Activated T-cell treated with anti-CD3 and anti-CD28 coated beads, Interleukin-2, amount 50 U/mL, for 24 hours (primary cell): ENCODE measurements around the gene CPVL.
A peak's percentile ranks its signal among the peaks of the same experiment; 100 is the strongest.

Experiments used
- DNase-seq: peaks from one replicate; pipeline ENCODE4 v3.0.0-alpha.2; 2020
- H3K27ac Mint-ChIP-seq: 2 replicates; pipeline ENCODE4 v1.8.0; 2020; ENCODE audit warnings: mild to moderate bottlenecking, mixed read lengths
- H3K27me3 Mint-ChIP-seq: 2 replicates; pipeline ENCODE4 v1.8.0; 2020; ENCODE audit warnings: mixed read lengths
- H3K36me3 Mint-ChIP-seq: 2 replicates; pipeline ENCODE4 v1.8.0; 2020; ENCODE audit warnings: low read depth, mixed read lengths
- H3K4me1 Mint-ChIP-seq: 2 replicates; pipeline ENCODE4 v1.8.0; 2020; ENCODE audit warnings: low read depth, mixed read lengths
- H3K4me3 Mint-ChIP-seq: 2 replicates; pipeline ENCODE4 v1.8.0; 2020; ENCODE audit warnings: mild to moderate bottlenecking, moderate library complexity, mixed read lengths
- H3K9me3 Mint-ChIP-seq: 2 replicates; pipeline ENCODE4 v1.8.0; 2020; ENCODE audit warnings: mixed read lengths

CPVL gene

DNA sequence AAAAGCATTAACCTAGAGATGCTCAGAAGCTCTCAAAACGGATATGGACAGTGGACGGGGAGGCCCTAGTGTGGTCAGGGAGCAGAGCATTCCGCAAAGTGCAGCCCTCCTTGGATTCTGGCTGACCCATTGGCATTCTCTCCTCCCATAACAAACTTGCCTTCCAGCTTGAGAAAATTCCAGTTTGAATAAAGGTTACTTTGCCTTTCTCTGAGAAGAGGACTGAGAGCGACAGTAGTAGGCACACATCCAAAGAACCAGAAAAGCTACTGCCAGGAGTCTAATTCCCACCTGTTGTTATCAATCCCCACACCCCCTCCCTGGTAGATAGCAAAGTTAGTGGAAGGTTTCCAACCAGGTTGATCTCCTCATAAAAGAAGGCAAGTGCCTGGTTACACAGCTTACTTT lies 103.5 kb downstream of the CPVL start:
- no peak for DNase-seq
- Mint-ChIP-seq H3K36me3 (no peaks in the 10 kb centered on the region), H3K9me3 (peaks cover 2% of the 10 kb centered on the region), H3K27ac (no peak overlapping the region), H3K27me3 (peaks cover 12% of the 10 kb centered on the region), H3K4me1 (peaks cover 3% of the 10 kb centered on the region), H3K4me3 (no peak overlapping the region)

DNA sequence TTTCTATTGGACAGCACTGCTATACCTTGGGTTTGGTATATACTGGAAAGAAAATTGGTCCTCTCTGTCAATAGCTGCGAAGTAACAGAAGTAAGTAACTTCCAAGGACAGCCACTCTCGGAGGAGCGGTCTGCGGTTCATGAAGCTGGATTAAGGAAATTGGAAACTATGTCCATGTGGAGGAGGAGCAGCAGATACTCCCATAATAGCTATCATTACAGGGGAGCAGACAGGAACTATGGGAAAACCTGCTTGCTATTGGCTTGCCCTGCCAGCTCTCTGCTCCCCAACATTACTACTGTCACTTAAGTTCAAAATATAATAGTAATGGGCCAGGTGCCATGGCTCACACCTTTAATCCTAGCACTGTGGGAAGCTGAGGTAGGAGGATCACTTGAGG lies 104.3 kb downstream of the CPVL start:
- Mint-ChIP-seq H3K4me3 (no peak overlapping the region), H3K4me1 (peaks cover 3% of the 10 kb centered on the region), H3K27me3 (peaks cover 11% of the 10 kb centered on the region), H3K9me3 (peaks cover 1% of the 10 kb centered on the region), H3K36me3 (no peaks in the 10 kb centered on the region), H3K27ac (no peak overlapping the region)
- DNase-seq, result no peak

DNA sequence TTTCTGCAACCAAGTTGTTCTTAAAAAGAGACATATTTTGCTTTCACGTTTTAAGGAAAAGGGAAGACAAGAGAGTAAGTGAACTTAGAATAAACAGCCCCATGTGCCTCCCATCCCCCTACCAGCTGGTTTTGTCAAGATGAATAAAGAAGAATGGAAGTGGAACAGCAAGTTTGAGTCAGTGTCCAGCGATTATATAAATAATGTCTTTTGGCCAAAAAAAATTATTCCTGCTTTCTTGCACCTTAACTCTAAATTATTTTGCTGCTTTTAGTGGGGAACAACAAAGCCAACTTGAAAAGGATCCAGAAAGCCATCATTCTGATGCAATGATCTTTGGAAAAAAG lies 105.8 kb downstream of the CPVL start:
- no peak for DNase-seq
- no peak overlapping the region for H3K27ac Mint-ChIP-seq
- peaks cover 7% of the 10 kb centered on the region for H3K27me3 Mint-ChIP-seq
- no peak overlapping the region for H3K4me3 Mint-ChIP-seq
- peaks cover 16% of the 10 kb centered on the region for H3K4me1 Mint-ChIP-seq
- no peaks in the 10 kb centered on the region for H3K9me3 Mint-ChIP-seq
- no peaks in the 10 kb centered on the region for H3K36me3 Mint-ChIP-seq

DNA sequence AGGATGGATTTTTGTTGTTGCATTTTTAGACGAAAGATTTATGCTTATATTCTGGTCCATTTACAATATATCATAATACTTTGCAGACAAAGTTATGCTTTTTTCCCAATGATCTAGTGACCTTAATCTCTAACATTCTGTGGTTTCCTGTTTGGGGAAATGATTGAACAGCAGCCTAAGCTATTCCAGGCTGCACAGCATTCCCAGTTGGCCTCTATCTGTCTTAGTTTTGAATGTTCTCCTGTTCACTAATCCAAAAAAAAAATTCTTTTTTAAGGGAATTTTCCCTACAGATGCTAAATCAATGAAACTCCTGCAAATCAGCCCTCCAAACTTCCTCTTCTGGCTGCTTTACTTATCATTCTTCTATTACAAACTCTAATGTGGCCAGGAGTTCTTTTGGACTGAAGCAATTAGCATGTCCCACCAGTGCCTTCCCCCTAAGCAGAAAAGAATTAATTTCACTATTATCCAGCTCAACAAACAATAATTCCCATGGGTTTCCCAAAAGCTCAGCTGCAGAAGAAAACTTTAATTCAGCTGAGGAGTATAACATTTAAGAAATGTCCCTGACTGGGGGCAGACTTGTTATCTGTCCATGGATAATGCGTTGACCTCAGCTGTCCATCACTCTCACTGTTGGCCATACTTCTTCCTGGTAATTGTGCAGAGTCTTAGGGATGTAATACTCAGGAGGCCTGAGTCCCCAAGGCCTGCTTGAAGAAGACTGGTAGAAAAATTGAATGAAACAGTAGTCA lies 106.3 kb downstream of the CPVL start:
- H3K4me3 Mint-ChIP-seq, result no peak overlapping the region
- H3K36me3 Mint-ChIP-seq, result no peaks in the 10 kb centered on the region
- no peaks in the 10 kb centered on the region for H3K9me3 Mint-ChIP-seq
- peaks cover 7% of the 10 kb centered on the region for H3K27me3 Mint-ChIP-seq
- no peak for DNase-seq
- H3K4me1 Mint-ChIP-seq, result peaks cover 21% of the 10 kb centered on the region
- no peak overlapping the region for H3K27ac Mint-ChIP-seq

DNA sequence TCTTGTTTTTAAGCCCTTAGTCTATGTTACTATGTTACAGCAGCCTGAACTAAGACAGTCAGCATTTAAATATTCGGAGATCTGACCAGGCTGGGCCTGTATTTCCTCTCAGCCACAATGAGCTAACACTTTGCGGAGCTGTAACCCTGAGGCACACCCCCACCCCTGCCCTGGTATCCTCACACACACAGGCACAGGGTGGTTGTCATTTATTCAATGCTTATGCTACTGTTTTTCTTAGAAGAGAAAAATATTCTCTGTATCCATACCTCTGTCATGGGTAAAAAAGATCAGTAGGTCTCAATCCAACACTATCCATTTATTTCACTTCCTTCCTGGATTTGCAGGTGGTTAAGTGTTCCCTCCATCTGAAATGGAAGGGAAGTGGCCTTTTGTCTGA lies 107.9 kb downstream of the CPVL start:
- Mint-ChIP-seq H3K4me3 (no peak overlapping the region), H3K9me3 (no peaks in the 10 kb centered on the region), H3K4me1 (peaks cover 23% of the 10 kb centered on the region), H3K27ac (no peak overlapping the region), H3K36me3 (no peaks in the 10 kb centered on the region), H3K27me3 (peaks cover 4% of the 10 kb centered on the region)
- DNase-seq, result no peak

DNA sequence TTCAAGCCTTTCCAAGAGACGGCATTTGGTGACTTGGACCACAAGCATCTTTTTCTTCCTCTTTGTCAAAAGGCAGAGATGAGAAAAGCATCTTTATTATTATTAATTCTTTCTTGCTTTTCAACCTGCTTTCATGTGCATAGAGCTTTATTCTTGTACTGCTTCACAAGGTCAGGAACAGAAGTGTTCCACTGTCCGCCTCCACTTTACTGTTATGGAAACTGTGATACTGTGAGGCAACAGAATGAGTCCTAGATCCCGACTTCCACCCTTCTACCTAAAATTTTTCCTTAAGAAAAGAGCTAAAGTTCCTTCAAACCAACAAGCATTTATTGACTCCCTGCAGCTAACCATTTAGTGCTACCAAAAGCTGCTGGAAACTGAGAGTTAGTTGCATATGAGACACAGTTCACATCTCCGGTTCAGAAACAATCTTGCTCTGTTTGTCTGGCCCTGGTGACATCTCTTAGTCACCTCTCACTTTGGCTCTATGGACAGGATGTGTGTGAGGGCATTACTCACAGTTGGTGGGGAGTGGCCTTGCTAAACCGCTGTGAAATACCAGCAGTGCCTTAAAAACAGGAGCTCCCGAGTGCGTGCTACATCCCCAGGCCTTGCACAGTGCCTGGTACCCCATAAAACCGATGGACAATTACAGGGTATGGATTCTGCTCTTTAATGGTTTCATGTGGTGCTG lies 111.1 kb downstream of the CPVL start:
- H3K36me3 Mint-ChIP-seq, result no peaks in the 10 kb centered on the region
- H3K4me3 Mint-ChIP-seq, result no peak overlapping the region
- peak overlapping the region; percentile 80 for H3K27ac Mint-ChIP-seq
- H3K9me3 Mint-ChIP-seq, result no peaks in the 10 kb centered on the region
- H3K4me1 Mint-ChIP-seq, result peaks cover 23% of the 10 kb centered on the region
- DNase-seq, result no peak
- H3K27me3 Mint-ChIP-seq, result no peaks in the 10 kb centered on the region

DNA sequence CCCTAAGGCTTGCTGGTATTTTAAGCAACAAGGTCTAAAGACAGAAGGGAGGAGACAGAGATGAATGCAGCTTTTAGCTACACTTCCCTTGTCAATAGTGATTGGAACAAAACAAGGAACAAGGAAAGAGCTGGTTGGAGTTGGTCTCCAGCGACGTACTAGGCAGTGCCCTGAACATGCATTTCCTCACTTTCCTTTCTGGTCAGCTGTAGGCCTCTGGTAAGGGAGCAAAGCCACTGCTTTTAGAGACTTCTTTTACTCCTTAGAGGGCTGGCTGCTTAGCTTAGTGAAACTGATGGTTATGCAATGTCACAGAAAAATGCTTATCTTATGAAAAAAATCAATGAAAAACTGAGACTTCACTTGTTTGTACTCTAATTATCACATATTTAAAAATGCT lies 112.8 kb downstream of the CPVL start:
- Mint-ChIP-seq H3K4me3 (no peak overlapping the region), H3K36me3 (no peaks in the 10 kb centered on the region), H3K27me3 (no peaks in the 10 kb centered on the region), H3K9me3 (no peaks in the 10 kb centered on the region), H3K27ac (no peak overlapping the region), H3K4me1 (peaks cover 20% of the 10 kb centered on the region)
- DNase-seq, result no peak

DNA sequence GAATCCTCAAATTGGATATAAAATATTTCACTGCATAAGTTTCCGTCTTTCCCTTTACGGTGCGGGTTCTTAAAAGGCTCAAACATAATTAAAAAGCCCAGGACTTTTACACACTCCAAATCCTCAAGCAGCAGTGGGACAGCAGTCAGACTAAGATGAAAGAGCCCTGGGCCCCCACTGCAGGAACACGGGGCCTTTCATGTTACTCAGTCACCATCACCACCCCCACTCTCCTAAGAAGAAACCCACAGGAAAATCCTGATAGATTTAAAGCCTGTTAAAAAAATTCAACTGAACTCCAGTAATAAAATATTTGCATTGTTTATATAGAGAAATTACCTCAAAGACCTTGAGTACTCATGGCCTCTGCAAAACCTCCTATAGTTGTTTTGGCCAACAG lies 114.2 kb downstream of the CPVL start:
- peaks cover 6% of the 10 kb centered on the region for H3K27me3 Mint-ChIP-seq
- no peak overlapping the region for H3K4me3 Mint-ChIP-seq
- peaks cover 20% of the 10 kb centered on the region for H3K4me1 Mint-ChIP-seq
- no peak for DNase-seq
- H3K36me3 Mint-ChIP-seq, result no peaks in the 10 kb centered on the region
- no peak overlapping the region for H3K27ac Mint-ChIP-seq
- peaks cover 11% of the 10 kb centered on the region for H3K9me3 Mint-ChIP-seq

DNA sequence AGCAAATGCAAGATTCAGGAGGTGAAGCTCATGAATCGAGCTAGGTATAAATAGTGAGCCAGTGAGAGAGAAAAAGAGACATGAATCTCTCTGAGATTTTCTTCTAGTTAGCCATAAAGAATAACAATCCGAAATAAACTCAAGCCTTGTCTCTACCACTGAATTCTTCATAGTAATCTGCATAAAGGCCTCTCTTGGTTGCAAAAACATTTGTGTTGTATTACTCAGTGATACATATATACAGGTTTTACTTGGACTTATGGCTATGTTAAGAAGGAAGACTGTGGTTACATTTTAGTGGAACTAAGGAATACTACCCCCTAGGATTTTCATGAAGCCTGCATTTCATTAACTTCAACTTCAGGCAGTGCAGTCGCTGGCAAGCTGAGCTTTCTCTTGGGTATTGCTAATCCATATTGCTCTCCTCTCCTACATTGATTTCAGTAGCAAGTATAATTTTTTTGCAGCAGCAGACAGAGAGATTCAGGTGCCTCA lies 115.5 kb downstream of the CPVL start:
- H3K27ac Mint-ChIP-seq, result no peak overlapping the region
- no peaks in the 10 kb centered on the region for H3K36me3 Mint-ChIP-seq
- DNase-seq, result no peak
- peaks cover 6% of the 10 kb centered on the region for H3K27me3 Mint-ChIP-seq
- H3K9me3 Mint-ChIP-seq, result peaks cover 22% of the 10 kb centered on the region
- no peak overlapping the region for H3K4me3 Mint-ChIP-seq
- peaks cover 10% of the 10 kb centered on the region for H3K4me1 Mint-ChIP-seq

DNA sequence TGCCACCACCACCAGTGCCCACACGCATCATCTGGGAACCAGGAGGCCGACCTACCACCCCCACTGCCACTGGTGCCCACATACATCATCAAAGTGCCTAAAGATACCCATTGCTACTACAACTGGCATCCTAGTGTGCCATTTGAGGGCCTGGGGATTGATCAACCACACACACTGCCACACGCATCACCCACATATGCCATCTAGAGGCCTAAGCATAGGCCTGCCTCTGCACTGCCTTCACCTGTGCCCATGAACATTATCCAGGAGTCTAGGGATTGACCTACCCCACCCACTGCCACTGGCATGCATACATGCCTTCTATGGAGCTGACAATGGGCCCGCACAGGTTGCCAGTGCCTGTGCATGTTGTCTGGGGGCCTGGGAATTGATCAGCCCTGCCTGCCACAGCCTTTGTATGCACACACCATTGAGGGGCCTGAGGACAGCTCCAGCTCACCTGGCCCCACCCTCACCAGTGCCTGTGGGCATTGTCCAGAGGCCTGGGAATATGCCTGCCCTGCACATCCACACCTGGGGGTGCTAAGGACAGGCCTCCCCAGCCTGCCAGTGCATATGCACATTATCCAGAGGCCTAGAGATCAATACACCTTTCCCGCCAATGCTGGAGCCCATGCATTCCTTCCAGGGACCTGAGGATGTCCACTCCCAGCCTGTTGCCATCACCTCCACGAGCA lies 123.9 kb downstream of the CPVL start:
- H3K27me3 Mint-ChIP-seq, result no peaks in the 10 kb centered on the region
- no peak overlapping the region for H3K27ac Mint-ChIP-seq
- DNase-seq, result no peak
- no peaks in the 10 kb centered on the region for H3K36me3 Mint-ChIP-seq
- H3K9me3 Mint-ChIP-seq, result peaks cover 26% of the 10 kb centered on the region
- H3K4me1 Mint-ChIP-seq, result no peaks in the 10 kb centered on the region
- H3K4me3 Mint-ChIP-seq, result no peak overlapping the region

DNA sequence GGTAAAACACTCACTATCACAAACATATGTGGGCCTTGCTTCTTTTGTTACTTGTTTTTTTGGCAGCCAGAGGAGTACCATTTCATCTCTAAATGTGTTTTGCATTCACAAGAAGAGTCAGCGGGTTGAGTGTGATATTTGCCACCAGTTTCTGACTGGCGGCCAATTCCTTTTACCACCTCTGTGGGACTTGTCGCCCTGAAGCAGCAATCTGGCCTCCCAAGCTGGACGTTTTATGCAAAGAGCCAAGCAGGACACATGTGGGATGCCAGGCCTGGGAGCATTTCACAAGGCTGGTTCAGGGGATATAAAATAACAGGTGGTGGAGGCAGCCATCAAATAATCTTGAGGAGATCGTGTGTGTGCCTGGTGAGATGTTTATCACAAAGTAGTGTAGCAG lies 126.4 kb downstream of the CPVL start:
- H3K4me3 Mint-ChIP-seq, result no peak overlapping the region
- no peak overlapping the region for H3K27ac Mint-ChIP-seq
- no peaks in the 10 kb centered on the region for H3K4me1 Mint-ChIP-seq
- H3K27me3 Mint-ChIP-seq, result peaks cover 3% of the 10 kb centered on the region
- no peaks in the 10 kb centered on the region for H3K36me3 Mint-ChIP-seq
- H3K9me3 Mint-ChIP-seq, result peaks cover 11% of the 10 kb centered on the region
- no peak for DNase-seq

DNA sequence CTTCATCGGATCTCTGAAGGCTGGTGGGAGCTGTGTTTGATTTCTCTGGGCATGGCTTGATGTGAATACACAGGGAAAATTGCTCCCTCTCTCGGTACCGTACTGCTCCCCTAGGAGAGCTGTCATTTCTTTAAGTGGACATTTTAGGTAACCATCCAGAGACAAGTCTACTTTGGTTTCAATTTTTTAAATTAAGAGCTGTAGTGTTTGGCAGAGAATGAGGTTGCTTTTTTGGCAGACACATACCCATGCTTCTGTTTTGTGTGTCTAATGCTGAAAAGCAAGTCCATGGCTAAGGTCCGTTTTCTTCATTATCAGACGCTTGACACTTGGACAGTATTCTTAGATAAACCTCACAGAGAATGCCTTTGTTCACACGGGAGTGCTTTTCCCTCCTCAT lies 127.0 kb downstream of the CPVL start:
- no peaks in the 10 kb centered on the region for H3K4me1 Mint-ChIP-seq
- H3K4me3 Mint-ChIP-seq, result no peak overlapping the region
- peaks cover 7% of the 10 kb centered on the region for H3K9me3 Mint-ChIP-seq
- no peak for DNase-seq
- H3K27me3 Mint-ChIP-seq, result peaks cover 3% of the 10 kb centered on the region
- no peaks in the 10 kb centered on the region for H3K36me3 Mint-ChIP-seq
- no peak overlapping the region for H3K27ac Mint-ChIP-seq

DNA sequence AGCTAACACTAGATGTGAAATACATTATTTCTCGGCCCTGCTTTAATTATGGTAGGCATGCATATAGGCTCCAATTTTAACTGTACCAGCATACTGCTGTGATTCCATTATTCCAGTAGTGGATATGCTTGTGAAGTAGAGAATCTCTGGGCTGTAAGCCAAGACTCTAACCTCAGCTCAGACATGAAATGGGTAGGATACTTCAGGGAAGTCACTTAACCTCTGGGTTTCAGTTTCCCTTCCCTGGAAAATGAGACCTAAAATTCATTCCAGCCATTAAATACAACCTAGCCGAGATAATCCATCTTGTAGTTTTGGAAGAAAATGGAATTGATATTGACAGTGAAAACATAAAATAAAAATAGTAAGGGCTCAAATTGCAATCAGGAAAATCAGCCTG lies 128.6 kb downstream of the CPVL start:
- no peaks in the 10 kb centered on the region for H3K9me3 Mint-ChIP-seq
- no peak for DNase-seq
- H3K27me3 Mint-ChIP-seq, result peaks cover 3% of the 10 kb centered on the region
- H3K4me1 Mint-ChIP-seq, result no peaks in the 10 kb centered on the region
- no peaks in the 10 kb centered on the region for H3K36me3 Mint-ChIP-seq
- H3K27ac Mint-ChIP-seq, result no peak overlapping the region
- no peak overlapping the region for H3K4me3 Mint-ChIP-seq

DNA sequence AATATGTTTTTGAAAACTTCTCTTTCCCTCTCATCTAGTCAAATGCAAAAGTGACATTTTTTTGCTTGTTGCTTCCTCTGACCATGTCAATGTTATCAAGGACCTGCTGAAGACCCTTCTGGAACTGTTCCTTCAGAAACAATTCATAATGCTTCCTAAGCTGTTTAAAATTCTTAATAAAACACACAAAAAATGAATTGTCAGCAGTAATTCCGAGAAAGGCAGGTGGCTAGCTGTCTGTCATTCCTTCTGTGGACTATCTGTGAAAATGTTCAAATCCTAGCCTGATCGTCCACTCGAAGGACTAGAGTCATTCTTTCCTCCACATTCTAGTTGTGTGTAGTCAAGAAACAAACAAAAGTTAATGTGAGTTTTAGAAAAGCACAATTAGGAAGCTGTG lies 131.6 kb downstream of the CPVL start:
- Mint-ChIP-seq H3K4me3 (no peak overlapping the region), H3K27me3 (peaks cover 3% of the 10 kb centered on the region), H3K27ac (no peak overlapping the region), H3K4me1 (no peaks in the 10 kb centered on the region), H3K36me3 (no peaks in the 10 kb centered on the region), H3K9me3 (no peaks in the 10 kb centered on the region)
- no peak for DNase-seq

DNA sequence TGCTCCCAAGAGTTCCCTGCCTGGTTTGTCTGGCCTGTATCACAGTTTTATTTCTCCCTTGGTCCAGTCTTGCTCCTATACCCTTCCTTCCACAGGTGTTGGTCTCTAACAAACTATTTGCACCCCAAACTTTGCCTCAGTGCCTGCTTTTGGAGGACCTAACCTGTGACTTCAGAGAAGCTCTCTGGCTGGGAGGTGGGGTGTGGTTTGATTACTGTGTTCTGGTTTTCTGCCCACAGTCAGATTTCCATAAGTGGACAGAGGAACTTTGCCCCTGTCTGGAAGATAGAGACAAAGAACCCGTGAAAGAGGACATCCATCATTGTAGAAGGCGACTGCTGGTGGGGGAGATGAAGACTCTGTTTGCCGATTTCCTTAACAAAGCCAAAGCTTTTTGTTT lies 132.4 kb downstream of the CPVL start:
- Mint-ChIP-seq H3K27ac (no peak overlapping the region), H3K27me3 (peaks cover 5% of the 10 kb centered on the region), H3K4me1 (no peaks in the 10 kb centered on the region), H3K9me3 (no peaks in the 10 kb centered on the region), H3K36me3 (no peaks in the 10 kb centered on the region), H3K4me3 (no peak overlapping the region)
- no peak for DNase-seq
